Fibroblast of pulmonary artery (primary cell): ENCODE results near the gene PTPRG.

ENCODE experiments used
- DNase-seq: peaks from one replicate; pipeline ENCODE4 v3.0.0-alpha.2; 2010; ENCODE audit warnings: low read depth
- H3K4me3 ChIP-seq: replicated peaks from 2 replicates; pipeline ENCODE4 v1.5.1; 2011; ENCODE audit warnings: low read depth, mild to moderate bottlenecking, control low read depth, low read length, moderate library complexity
- TF ChIP-seq, protein P1 (sequence below): IDR thresholded peaks from 2 replicates; pipeline ENCODE4 v1.5.1; 2011; ENCODE audit warnings: mild to moderate bottlenecking, control low read depth, low read length, inconsistent platforms; ENCODE audit errors: missing control alignments

Gene PTPRG

DNA sequence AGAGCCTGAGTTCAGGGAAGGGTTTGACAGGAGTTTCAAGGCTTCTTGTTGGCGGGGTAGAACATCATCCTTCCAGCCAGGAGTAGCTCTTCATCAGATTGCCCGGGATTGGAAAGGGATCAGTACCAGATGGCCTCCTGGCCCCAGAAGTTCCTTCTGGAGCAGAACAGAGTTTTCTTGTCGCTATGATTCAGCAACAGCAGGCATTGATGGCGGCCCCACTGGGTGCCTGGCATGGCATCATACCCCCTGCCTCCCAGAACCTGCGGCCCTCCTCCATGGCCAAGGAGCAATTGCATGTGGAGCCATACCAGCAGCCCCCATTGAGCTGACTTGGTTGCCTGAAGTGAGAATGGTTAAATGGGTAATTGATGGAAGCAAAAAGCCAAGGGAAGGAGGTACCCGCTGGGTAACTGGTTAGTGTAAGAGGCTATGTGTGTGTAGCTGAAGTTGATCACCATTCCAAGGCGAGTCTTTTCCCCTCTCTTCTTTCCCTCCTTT, 305.6 kb downstream of the PTPRG start:
- DNase-seq = no peak
- TF ChIP-seq, protein P1, sequence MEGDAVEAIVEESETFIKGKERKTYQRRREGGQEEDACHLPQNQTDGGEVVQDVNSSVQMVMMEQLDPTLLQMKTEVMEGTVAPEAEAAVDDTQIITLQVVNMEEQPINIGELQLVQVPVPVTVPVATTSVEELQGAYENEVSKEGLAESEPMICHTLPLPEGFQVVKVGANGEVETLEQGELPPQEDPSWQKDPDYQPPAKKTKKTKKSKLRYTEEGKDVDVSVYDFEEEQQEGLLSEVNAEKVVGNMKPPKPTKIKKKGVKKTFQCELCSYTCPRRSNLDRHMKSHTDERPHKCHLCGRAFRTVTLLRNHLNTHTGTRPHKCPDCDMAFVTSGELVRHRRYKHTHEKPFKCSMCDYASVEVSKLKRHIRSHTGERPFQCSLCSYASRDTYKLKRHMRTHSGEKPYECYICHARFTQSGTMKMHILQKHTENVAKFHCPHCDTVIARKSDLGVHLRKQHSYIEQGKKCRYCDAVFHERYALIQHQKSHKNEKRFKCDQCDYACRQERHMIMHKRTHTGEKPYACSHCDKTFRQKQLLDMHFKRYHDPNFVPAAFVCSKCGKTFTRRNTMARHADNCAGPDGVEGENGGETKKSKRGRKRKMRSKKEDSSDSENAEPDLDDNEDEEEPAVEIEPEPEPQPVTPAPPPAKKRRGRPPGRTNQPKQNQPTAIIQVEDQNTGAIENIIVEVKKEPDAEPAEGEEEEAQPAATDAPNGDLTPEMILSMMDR = no peak
- H3K4me3 ChIP-seq = no peak overlapping the region

DNA sequence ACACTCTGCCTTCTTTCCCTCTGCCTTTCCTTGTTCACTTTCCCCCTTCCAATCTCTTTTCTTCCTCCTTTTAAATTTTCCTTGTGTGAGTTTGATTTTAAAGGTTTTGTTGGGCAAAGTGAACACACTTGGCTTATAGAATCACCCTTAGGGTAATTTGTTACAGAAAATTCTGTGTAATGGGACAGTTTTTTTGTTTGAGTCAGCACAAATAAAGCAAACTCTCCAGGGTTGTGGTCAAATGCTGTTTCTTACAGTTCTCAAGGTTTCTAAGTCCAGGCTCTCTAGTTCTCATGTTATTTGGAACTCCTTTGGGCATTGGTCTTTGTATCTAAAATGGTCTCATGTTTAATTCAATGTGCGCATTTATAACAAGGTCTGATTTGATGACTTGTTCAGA, 307.1 kb downstream of the PTPRG start:
- TF ChIP-seq, protein P1 = no peak
- DNase-seq = no peak

DNA sequence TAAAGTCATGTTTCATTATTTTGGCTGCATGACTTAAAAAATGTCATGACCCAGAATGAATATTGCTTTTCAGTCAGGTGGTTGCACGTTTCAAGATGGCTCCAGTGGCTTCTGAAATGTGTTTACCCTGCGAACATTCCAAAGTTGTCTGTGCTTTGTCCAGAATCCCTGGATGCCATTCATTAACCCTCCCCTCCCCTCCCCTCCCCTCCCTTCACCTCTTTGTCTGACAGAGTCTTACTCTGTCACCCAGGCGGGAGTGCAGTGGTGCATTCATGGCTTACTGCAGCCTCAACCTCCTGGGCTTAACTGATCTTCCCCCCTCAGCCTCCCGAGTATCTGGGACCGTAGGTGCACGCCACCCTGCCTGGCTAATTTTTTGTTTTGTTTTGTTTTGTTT, 308.0 kb downstream of the PTPRG start:
- TF ChIP-seq, protein P1 = no peak
- no peak overlapping the region for H3K4me3 ChIP-seq
- DNase-seq = no peak

More for the DNA sequence above, 307.1 kb downstream of the PTPRG start:
- no peak overlapping the region for H3K4me3 ChIP-seq

DNA sequence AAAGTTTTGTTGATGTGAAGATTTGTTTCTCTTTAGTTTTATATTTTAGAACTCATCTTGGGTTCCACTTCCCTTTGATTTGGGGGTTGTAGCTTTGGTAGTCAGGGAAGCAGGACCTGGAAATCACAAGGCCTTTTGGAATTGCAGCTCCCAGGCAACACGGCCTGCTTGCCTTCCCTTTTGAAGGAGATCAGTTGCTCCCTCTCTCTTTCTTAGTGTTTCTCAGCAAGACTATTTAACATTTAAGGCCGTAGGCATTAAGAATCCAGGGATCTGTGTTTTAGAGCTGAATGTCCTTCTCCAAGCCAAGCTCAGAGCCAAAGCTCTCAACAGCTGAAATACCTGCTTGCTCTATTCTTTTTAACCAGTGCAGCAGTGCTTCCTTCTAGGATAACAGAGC, 310.3 kb downstream of the PTPRG start:
- TF ChIP-seq, protein P1 = no peak

DNA sequence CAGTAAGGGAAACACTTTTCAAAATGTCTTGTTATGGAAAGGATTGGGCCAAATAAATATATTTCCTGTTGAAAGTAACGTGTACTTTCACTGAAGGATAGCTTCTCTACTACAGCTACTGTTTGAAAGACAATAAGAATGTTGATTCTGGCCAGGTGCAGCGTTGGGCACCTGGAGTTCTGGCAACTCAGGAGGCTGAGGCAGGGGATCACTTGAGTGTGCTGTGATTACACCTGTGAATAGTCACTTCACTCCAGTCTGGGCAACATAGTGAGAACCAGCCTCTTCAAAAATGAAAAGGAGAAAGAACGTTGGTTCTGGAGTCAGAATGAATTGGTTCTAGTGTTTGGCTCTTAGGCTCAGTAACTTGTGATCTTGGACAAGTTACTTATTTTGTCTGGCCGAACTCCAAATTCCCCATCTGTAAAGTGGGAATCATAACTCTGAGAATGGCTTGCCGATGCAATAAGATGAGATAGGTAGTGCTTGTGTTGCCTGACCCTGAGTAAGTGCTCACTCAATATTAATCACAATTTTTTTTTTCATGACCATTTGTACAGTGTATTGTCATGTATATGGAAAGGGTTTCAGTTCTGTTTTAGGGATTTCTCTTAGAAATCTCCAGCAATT, 310.8 kb downstream of the PTPRG start:
- peak; percentile 14 for DNase-seq
- TF ChIP-seq, protein P1 = no peak
- H3K4me3 ChIP-seq = no peak overlapping the region

More for the DNA sequence above, 310.3 kb downstream of the PTPRG start:
- H3K4me3 ChIP-seq = no peak overlapping the region
- DNase-seq = no peak

DNA sequence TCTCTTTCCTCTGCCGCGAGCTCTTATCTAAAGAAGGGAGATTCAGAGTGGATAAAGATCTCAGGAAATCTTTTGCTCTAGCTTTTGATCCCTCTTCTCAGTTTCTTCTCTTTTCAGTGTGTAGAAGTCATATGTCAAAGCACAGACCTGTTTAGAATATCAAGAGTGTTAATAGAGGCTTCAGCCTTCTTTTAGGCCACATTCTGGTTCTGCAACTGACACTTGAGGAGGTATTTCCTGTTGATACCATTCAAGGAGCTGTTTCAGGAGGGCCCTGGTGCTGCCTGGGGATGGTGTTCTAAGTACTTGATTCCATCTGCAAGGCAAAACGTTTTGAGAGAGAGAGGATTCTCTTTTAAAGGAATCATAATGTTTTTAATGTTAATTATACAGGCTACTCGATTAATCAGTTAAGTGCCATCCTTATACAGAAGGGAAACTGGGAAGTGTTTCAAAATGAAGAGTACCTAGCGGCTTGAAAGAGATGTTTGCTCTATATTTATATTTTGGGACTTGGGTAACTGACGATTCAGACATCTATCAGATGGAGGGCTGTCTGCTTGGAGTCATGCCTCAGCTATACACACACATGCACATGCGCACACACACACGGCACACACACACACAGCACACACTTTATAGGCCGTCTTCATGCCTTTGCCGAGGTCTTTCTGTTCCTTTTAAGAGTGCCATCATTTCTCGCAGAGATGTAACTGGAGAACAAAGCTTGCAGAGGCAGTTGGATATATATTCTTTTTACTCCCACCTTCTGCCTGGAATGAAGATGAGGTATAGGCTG, 313.9 kb downstream of the PTPRG start:
- no peak overlapping the region for H3K4me3 ChIP-seq
- peak; percentile 55 for DNase-seq
- TF ChIP-seq, protein P1 = no peak
